ENCODE data around the gene EN1. TPM values are rescaled to one million over a fixed set of nuclear protein-coding genes. Genes with fewer than 3 reads are reported as not detected.
A peak's percentile ranks its signal among the peaks of the same experiment; 100 is the strongest.

EN1 gene
- total RNA-seq, 1 experiment from 2014 or later: not detected

DNA sequence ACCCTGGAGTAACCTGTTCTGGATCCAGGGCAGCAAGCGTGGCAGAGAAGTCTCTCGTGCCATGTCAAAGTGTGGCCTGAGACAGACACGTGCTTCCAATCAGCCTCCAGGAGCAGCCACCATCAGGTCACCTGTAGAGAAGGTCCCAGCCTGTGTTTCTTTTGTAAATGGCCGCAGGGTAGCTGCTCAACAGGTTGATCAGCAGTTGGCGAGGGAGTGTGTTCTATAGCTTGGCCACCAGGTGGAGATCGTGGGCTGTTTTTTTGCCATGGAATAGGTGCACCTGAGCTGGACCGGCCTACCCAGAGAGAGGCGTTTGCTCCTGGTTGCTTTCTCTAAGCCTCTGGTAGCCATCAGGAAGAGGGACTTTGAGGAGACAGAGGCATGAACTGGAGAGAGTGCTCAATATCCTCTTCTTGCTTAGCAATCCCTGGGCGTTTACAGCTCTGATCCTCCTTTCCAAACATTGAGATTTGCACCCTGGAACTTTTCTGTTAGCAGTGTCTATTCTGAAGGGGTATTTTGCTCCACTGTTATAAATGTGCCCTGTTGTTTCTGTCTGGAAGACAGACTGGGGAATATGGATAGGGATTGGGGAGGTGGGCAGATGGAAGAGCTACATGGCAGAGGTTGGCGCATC is 34.2 kb upstream of the EN1 start:
- Mint-ChIP-seq H3K9me3 (peaks cover 4% of the 10 kb centered on the region), H3K4me1 (peaks cover 10% of the 10 kb centered on the region), H3K27ac (no peak overlapping the region), H3K4me3 (no peak overlapping the region), H3K27me3 (ENCODE audit: low read depth) (peaks cover 32% of the 10 kb centered on the region), H3K36me3 (no peaks in the 10 kb centered on the region)
- no peak for TF ChIP-seq PRRX2 (CRISPR knock-in tag; IDR thresholded peaks at IDR 0.05)
- TF ChIP-seq MAX (CRISPR knock-in tag; IDR thresholded peaks at IDR 0.05): peak; percentile 76
- peak; percentile 76 for TF ChIP-seq CTCF (IDR thresholded peaks at IDR 0.05)
- TF ChIP-seq, protein P1, sequence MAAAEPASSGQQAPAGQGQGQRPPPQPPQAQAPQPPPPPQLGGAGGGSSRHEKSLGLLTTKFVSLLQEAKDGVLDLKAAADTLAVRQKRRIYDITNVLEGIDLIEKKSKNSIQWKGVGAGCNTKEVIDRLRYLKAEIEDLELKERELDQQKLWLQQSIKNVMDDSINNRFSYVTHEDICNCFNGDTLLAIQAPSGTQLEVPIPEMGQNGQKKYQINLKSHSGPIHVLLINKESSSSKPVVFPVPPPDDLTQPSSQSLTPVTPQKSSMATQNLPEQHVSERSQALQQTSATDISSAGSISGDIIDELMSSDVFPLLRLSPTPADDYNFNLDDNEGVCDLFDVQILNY (CRISPR knock-in tag; IDR thresholded peaks at IDR 0.05): no peak
- POLR2A ChIA-PET: interaction anchor here (0.9 kb wide), 1 partner anchor 342 kb away, joined by 3 read pairs; the partner anchor contains the start of gene STEAP3
- CTCF ChIA-PET: interaction anchor here (0.6 to 3.1 kb wide), 60 partner anchors 9 to 867 kb away, joined by 3 to 18 read pairs (median 4); partner anchors contain the start of genes CCDC93 and MARCO
- DNase-seq (ENCODE audit: low spot score): peak; percentile 84
- ATAC-seq: peak; percentile 97

DNA sequence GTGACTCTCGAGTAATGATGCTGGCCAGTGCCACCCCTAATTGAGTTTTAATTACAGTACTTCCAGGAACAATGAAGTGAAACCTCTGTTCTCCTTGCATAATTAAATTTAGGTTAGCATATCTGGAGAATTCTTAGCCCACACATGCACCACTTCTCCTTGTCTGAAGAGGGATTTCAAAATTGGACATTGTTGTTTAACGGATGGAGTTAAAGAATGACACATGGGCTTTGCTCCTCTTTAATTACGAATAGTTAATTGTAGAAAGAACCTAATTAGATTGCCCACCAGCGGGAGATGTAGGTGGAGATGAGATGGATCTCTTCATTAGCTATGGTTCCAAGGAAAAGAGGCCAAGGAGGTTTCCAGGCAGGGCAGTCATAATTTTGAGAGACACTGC is 33.1 kb upstream of the EN1 start:
- H3K27me3 Mint-ChIP-seq (ENCODE audit: low read depth): peaks cover 32% of the 10 kb centered on the region

More for the DNA sequence above, 33.1 kb upstream of the EN1 start:
- no peak for ATAC-seq
- H3K36me3 Mint-ChIP-seq: no peaks in the 10 kb centered on the region
- no peak for DNase-seq (ENCODE audit: low spot score)
- TF ChIP-seq, protein P2, sequence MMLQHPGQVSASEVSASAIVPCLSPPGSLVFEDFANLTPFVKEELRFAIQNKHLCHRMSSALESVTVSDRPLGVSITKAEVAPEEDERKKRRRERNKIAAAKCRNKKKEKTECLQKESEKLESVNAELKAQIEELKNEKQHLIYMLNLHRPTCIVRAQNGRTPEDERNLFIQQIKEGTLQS (CRISPR knock-in tag; conservative IDR thresholded peaks at IDR 0.05): no peak
- TF ChIP-seq SP1 (CRISPR knock-in tag; conservative IDR thresholded peaks at IDR 0.05) (no peak), TEAD1 (CRISPR knock-in tag; IDR thresholded peaks at IDR 0.05) (no peak), ZSCAN18 (CRISPR knock-in tag; IDR thresholded peaks at IDR 0.05) (no peak), GABPB1 (CRISPR knock-in tag; IDR thresholded peaks at IDR 0.05) (no peak), FOXP1 (CRISPR knock-in tag; IDR thresholded peaks at IDR 0.05; ENCODE audit: borderline replicate concordance) (no peak), ERG (CRISPR knock-in tag; IDR thresholded peaks at IDR 0.05) (no peak), USF2 (CRISPR knock-in tag; IDR thresholded peaks at IDR 0.05) (no peak), RELA (CRISPR knock-in tag; IDR thresholded peaks at IDR 0.05; ENCODE audit: borderline replicate concordance) (no peak), ZBTB21 (CRISPR knock-in tag; IDR thresholded peaks at IDR 0.05; ENCODE audit: borderline replicate concordance) (no peak), FOXJ3 (CRISPR knock-in tag; IDR thresholded peaks at IDR 0.05; ENCODE audit: borderline replicate concordance) (no peak), SMAD3 (CRISPR knock-in tag; IDR thresholded peaks at IDR 0.05; ENCODE audit: borderline replicate concordance) (no peak), ZNF317 (CRISPR knock-in tag; IDR thresholded peaks at IDR 0.05; ENCODE audit: borderline replicate concordance, low read depth) (no peak)
- POLR2A ChIA-PET: no interaction called here
- peaks cover 10% of the 10 kb centered on the region for H3K4me1 Mint-ChIP-seq
- no peak overlapping the region for H3K27ac Mint-ChIP-seq
- CTCF ChIA-PET: interaction anchor here (1.1 to 2.0 kb wide), 7 partner anchors 7 to 410 kb away, joined by 3 to 16 read pairs (median 9); partner anchors contain the start of gene MARCO
- H3K4me3 Mint-ChIP-seq: no peak overlapping the region
- peaks cover 4% of the 10 kb centered on the region for H3K9me3 Mint-ChIP-seq
